Gastrocnemius medialis (tissue), 4 donors: ENCODE results near the gene POLR2C.

Experiments used
- CTCF ChIP-seq, 5 experiments: fragments of 450-650 bp in 3 of 5; fragments of 200-600 bp in 2 of 5; sonication (generic) in 2 of 5; IDR thresholded peaks in 4 of 5; conservative IDR thresholded peaks in 1 of 5; 1 replicate in 4 of 5; 2 replicates in 1 of 5; pipeline ENCODE4 v1.5.1; 2016 to 2019; ENCODE audit warnings: antibody characterized with exemption in 5 of 5, mild to moderate bottlenecking in 3 of 5, moderate library complexity in 3 of 5
- POLR2A ChIP-seq, 2 donors: fragments of 450-650 bp; IDR thresholded peaks; one replicate each; pipeline ENCODE4 v1.6.1; 2017; ENCODE audit warnings: antibody characterized with exemption in 2 of 2, mild to moderate bottlenecking in 2 of 2, moderate library complexity in 2 of 2

- TF ChIP-seq CTCF (IDR thresholded peaks at IDR 0.05 in 4 of 5, conservative IDR thresholded peaks at IDR 0.05 in 1 of 5) (no peak), POLR2A (IDR thresholded peaks at IDR 0.05) (no peak)
Measured at GRCh38 chr16:57485091-57485915, 22.8 kb downstream of the POLR2C start.
